GM13976 (cell line): ENCODE measurements around the gene SLC49A3.

Source experiments
- DNase-seq: peaks from one replicate; pipeline ENCODE4 v3.0.0; 2012; ENCODE audit warnings: low spot score
- in situ Hi-C: fragments of 300-500 bp; cut with MboI; formaldehyde crosslinking; loops from one replicate; pipeline ENCODE4 v1.12.0; 2022; ENCODE audit warnings: low sequenced_read_pairs, mixed read lengths, inconsistent platforms; ENCODE audit not compliant: unreplicated experiment
- TF ChIP-seq, protein P1 (sequence below): IDR thresholded peaks from 2 replicates; pipeline ENCODE4 v1.5.1; 2012; ENCODE audit warnings: borderline replicate concordance, mild to moderate bottlenecking; ENCODE audit not compliant: insufficient read depth; ENCODE audit errors: extremely low read depth, missing control alignments, control extremely low read depth

Gene SLC49A3

DNA sequence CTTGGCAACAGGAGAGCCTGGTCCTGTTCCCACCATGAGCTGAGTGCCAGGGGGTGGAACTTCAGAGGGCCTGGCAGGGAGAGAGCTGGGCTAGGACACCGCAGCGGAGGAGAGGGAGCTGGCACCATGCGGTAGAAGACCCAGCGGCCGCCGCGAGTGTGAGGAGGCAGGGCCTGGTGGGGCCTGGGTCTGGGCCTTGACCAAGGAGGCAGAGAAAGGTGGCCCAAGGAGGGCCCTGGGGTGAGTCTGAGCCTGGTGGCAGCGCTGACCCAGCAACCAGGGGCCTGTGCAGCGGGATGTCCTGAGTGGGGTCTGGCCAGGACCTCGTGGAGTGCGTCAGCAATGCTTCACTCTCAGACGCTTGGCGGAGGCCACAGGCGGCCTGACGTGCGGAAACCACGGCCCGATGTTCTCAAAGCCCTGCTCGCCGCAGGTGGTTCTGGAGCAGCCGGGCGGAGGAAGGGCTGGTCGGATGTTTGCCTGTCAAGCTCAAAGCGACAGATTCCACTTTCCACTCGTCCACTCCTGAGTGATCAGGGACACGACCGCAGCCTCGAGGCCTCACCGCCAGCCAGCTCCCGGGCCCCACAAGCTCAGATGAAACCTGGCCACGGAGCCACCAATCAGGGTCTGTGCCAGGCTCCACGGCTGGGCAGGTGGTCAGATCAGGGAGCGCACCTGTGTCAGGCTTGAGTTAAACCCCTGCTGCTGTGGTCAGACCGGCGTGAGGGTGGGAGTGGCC lies 35.7 kb downstream of the SLC49A3 start:
- no peak for DNase-seq
- TF ChIP-seq, protein P1, sequence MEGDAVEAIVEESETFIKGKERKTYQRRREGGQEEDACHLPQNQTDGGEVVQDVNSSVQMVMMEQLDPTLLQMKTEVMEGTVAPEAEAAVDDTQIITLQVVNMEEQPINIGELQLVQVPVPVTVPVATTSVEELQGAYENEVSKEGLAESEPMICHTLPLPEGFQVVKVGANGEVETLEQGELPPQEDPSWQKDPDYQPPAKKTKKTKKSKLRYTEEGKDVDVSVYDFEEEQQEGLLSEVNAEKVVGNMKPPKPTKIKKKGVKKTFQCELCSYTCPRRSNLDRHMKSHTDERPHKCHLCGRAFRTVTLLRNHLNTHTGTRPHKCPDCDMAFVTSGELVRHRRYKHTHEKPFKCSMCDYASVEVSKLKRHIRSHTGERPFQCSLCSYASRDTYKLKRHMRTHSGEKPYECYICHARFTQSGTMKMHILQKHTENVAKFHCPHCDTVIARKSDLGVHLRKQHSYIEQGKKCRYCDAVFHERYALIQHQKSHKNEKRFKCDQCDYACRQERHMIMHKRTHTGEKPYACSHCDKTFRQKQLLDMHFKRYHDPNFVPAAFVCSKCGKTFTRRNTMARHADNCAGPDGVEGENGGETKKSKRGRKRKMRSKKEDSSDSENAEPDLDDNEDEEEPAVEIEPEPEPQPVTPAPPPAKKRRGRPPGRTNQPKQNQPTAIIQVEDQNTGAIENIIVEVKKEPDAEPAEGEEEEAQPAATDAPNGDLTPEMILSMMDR, result no peak
- in situ Hi-C loops, result no loop called here

DNA sequence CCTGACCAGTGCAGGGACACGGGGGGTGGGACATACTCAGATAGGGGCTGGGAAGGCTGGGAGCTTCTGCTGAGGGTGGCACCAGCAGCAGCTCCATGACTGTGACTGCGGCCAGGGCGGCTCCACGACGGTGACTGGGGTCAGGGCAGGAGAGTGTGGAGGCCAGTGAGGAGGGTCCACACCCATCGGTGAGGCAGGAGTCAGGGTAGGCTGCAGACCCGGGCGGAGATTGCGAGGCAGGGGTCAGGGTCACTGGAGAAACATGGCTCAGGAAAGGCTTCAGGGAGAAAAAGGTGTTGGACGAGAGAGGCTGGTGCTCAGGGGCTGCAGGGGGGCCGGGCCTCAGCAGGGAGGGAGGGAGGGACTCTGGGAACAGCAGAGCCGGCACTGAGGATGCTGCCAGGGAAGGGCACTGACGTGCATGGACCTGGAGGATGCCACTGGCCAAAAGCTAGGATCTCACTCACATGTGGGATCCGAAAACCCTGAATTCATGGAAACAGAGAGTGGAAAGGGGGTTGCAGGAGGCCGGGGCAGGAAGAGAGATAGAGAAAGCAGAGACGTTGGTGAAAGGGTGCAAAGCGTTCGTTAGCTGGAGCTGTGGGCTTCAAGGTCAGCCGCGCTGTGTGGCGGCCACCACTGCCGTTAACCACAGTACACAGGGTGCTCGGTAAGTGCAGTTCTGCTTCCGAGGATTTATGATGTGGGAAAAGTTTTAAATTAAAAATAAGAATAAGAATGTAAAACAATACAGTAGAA lies 36.9 kb downstream of the SLC49A3 start:
- DNase-seq, result no peak
- in situ Hi-C loops, result no loop called here
- TF ChIP-seq, protein P1, result no peak

GRCh38 chr4:650951-651883 lies 37.7 kb downstream of the SLC49A3 start:
- no peak for DNase-seq
- in situ Hi-C loops, result no loop called here
- TF ChIP-seq, protein P1, result no peak

DNA sequence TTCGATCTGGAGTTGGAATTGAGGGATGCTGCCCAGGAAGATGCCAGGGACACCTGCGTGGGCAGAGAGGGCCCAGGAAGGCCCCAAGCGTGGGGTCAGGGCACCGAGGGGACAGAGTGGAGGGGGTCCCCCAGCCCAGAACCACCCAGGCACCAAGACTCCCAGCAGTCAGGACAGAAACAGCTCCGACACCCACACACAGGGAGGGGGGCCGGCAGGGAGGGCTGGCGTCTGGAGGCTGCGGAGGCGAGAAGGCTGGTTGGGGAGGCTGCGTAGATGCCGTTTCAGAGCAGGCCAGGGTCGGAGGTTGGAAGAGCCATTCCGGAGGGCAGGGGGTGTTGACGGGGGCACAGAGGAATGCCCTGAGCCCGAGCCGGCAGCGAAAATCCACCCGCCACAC lies 38.5 kb downstream of the SLC49A3 start:
- in situ Hi-C loops, result no loop called here
- no peak for DNase-seq
- TF ChIP-seq, protein P1, result no peak

- TF ChIP-seq, protein P1, result no peak
- DNase-seq, result no peak
- in situ Hi-C loops, result no loop called here
Observed at GRCh38 chr4:649751-650310, 39.1 kb downstream of the SLC49A3 start.

GRCh38 chr4:649293-649625 lies 39.7 kb downstream of the SLC49A3 start:
- TF ChIP-seq, protein P1, result no peak
- in situ Hi-C loops, result no loop called here
- no peak for DNase-seq
